ENCODE measurements around the gene CDC123.

Gene CDC123

DNA sequence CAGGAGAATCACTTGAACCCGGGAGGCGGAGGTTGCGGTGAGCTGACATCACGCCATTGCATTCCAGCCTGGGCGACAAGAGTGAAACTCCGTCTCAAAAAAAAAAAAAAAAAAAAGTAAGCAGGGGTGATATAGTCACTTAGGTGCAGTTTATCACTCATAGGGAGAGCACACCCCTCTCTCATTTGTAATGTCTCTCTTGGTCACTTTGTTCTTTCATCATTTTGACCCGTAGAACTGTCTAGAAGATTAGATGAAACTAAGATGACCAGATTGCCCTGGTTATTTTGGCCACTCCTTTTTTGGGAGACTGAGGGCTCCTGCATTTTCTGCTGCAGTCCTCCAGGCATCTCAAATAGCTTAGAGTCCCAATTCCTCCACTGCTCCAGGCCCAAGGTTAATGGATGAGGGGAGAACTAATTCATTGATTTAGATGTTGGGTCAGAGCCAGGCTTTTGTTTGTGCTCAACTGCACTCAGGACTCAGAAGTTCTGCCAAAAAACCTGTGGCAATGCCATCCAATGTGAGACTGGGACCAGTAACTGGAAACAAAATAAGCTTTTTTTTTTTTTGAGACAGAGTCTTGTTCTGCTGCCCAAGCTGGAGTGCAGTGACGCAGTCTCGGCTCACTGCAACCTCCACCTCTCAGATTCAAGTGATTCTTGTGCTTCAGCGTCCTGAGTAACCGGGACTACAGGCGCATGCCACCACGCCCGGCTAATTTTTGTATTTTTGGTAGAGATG lies 103.4 kb downstream of the CDC123 start:
- no peak for DNase-seq (ENCODE audit: low read depth, low spot score)
